OCI-LY7 (cell line): ENCODE measurements around the gene BLOC1S6. TPM values are rescaled to one million over a fixed set of nuclear protein-coding genes. Genes with fewer than 3 reads are reported as not detected.

Experiments used
- BruUV-seq: library from RNA; stranded (reverse); fragments of 400-500 nt; replicated peaks from 2 replicates; lab custom pipeline; 2021; lab: Mats Ljungman, UMichigan
- CTCF ChIA-PET: fragments of 300-600 bp; sonication (Branson Sonifier 250); formaldehyde crosslinking; loops from one replicate; lab custom pipeline; 2022; ENCODE audit warnings: antibody characterized with exemption; ENCODE audit not compliant: unreplicated experiment; lab: Charles Lee
- POLR2A ChIA-PET: fragments of 300-600 bp; sonication (Branson Sonifier 250); formaldehyde crosslinking; loops from one replicate; lab custom pipeline; 2022; ENCODE audit warnings: antibody characterized with exemption; lab: Charles Lee
- DNase-seq: peaks from one replicate; pipeline ENCODE4 v3.0.0-alpha.2; 2015; ENCODE audit warnings: low spot score
- H2AFZ ChIP-seq: fragments of 200-600 bp; sonication (generic), shearing (Covaris generic); 2 replicates; pipeline ENCODE4 v1.6.1; 2014; ENCODE audit warnings: mild to moderate bottlenecking, antibody characterized with exemption, low read length, moderate library complexity
- H3K27ac ChIP-seq: fragments of 200-600 bp; sonication (generic); 2 replicates; pipeline ENCODE4 v1.5.1; 2014; ENCODE audit warnings: mixed run types, low read depth, mild to moderate bottlenecking, moderate library complexity, low read length, inconsistent platforms; ENCODE audit not compliant: poor library complexity, severe bottlenecking
- H3K36me3 ChIP-seq: fragments of 200-600 bp; sonication (generic); 2 replicates; pipeline ENCODE4 v1.6.1; 2014; ENCODE audit warnings: mild to moderate bottlenecking, antibody characterized with exemption, low read length, moderate library complexity, mixed read lengths; ENCODE audit not compliant: insufficient read depth
- H3K4me1 ChIP-seq: fragments of 200-600 bp; sonication (generic); 2 replicates; pipeline ENCODE4 v1.5.1; 2014; ENCODE audit warnings: mild to moderate bottlenecking, low read length; ENCODE audit not compliant: insufficient read depth, poor library complexity, severe bottlenecking
- H3K4me2 ChIP-seq: fragments of 200-600 bp; sonication (generic); 2 replicates; pipeline ENCODE4 v1.6.1; 2014; ENCODE audit warnings: mild to moderate bottlenecking, low read length
- H3K4me3 ChIP-seq: fragments of 200-600 bp; sonication (generic); 2 replicates; pipeline ENCODE4 v1.5.1; 2014; ENCODE audit warnings: mild to moderate bottlenecking, low read depth, low read length; ENCODE audit not compliant: poor library complexity, severe bottlenecking
- H3K79me2 ChIP-seq: fragments of 200-600 bp; sonication (generic); 2 replicates; pipeline ENCODE4 v1.6.1; 2016; ENCODE audit warnings: low read depth, mild to moderate bottlenecking, low read length, moderate library complexity, mixed read lengths; ENCODE audit not compliant: insufficient read depth
- H3K9me2 ChIP-seq: fragments of 200-600 bp; sonication (generic); 2 replicates; pipeline ENCODE4 v1.6.1; 2016; ENCODE audit warnings: mild to moderate bottlenecking, low read length, mixed read lengths; ENCODE audit not compliant: insufficient read depth
- H3K9me3 ChIP-seq: fragments of 200-600 bp; sonication (generic); 2 replicates; pipeline ENCODE4 v1.6.1; 2014; ENCODE audit warnings: mild to moderate bottlenecking, mixed run types, low read length, mixed read lengths
- H4K20me1 ChIP-seq: fragments of 200-600 bp; sonication (generic); 2 replicates; pipeline ENCODE4 v1.6.1; 2014; ENCODE audit warnings: mild to moderate bottlenecking, antibody characterized with exemption, low read length, moderate library complexity, mixed read lengths; ENCODE audit not compliant: insufficient read depth
- EZH2phosphoT487 ChIP-seq: fragments of 200-600 bp; sonication (generic); IDR thresholded peaks from 2 replicates; pipeline ENCODE4 v1.6.1; 2018; ENCODE audit warnings: low read depth, borderline replicate concordance, mild to moderate bottlenecking, mixed run types, antibody characterized with exemption, low read length, moderate library complexity, mixed read lengths
- intact Hi-C: fragments of 100-400 bp; cut with micrococcal nuclease; formaldehyde crosslinking; loops from one replicate; pipeline ENCODE4 v1.10.0; 2022; ENCODE audit not compliant: unreplicated experiment
- total RNA-seq, 2 experiments: library from RNA; depleted of rRNA in 1 of 2; stranded (reverse); fragments of >200 nt in 1 of 2; shearing (Covaris generic) in 1 of 2; gene quantifications; 2 replicates each; pipeline ENCODE4 v1.2.3, GENCODE V29; 2014 to 2022
- TF ChIP-seq, protein P1 (sequence below): fragments of 200-600 bp; sonication (generic); conservative IDR thresholded peaks from 2 replicates; pipeline ENCODE4 v1.5.1; 2014; ENCODE audit warnings: mild to moderate bottlenecking, antibody characterized with exemption, low read length, moderate library complexity, mixed read lengths

BLOC1S6 gene
- total RNA-seq, 2 experiments from 2014 or later: 50.2 to 79.0 TPM

DNA sequence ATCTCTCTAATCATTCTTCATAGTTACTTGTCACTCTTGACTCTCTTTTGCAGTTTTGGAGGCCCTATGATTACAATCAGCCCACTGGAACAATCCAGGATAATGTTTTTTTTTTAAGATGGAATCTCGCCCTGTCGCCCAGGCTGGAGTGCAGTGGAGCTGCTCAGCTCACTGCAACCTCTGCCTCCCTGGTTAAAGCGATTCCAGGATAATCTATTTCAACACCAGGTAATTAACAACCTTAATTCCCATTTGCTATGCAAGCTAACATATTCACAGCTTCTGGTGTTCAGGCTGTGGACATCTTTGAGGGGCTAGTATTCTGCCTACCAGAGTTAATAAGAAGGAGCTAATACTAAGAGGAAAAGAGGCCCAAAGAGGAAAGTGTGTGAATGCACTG, 1.1 kb upstream of the BLOC1S6 start:
- BruUV-seq: no TSS peak
- Histone ChIP-seq H3K36me3 (no peaks in the 10 kb centered on the region), H3K9me2 (no peaks in the 10 kb centered on the region), H4K20me1 (peaks cover 11% of the 10 kb centered on the region), H3K79me2 (peaks cover 49% of the 10 kb centered on the region), H2AFZ (no peak overlapping the region; the same call in 1 of the 2 replicates), H3K4me3 (peak overlapping the region; percentile 96), H3K9me3 (no peaks in the 10 kb centered on the region), H3K4me1 (peaks cover 35% of the 10 kb centered on the region), H3K27ac (peak overlapping the region; percentile 78), H3K4me2 (peak overlapping the region; percentile 94)
- intact Hi-C loops: loop anchor here (2.0 to 5.0 kb wide), 2 partner anchors 63 to 384 kb away; partner anchors contain the start of gene SLC30A4
- ChIA-PET POLR2A (interaction anchor here (0.6 to 3.4 kb wide), 25 partner anchors 8 to 418 kb away, joined by 3 to 25 read pairs (median 4); a partner anchor contains a TSS), CTCF (interaction anchor here (0.9 to 1.2 kb wide), 3 partner anchors 12 to 128 kb away, joined by 3 read pairs; no protein-coding TSS in a partner anchor)
- DNase-seq: no peak
- TF ChIP-seq EZH2phosphoT487: no peak

DNA sequence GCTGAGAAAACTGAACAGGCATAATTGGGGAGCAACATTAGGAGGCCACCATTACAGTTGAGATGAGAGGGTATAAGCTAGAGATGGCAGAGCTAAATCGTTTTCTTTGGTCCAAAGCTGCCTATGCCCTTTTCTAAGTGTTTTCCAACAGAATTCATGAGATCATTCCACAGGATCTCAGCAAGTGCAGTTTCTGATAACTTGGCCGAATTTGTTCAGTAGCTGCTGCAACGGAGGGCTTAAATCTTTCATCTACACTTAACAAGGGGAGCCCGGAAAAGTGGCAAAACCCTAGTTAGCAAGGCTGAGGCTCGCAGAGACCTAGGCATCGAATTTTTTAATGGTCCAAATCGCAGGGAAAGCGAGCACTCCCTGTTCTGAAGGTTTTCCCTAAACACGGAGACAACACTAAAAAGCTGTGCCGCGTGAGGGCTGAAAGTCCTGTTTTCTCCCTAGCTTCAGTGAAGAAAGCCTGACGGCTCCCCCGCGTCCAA, 531 bp upstream of the BLOC1S6 start:
- Histone ChIP-seq H3K79me2 (peaks cover 55% of the 10 kb centered on the region), H3K4me3 (peak overlapping the region; percentile 96)
- intact Hi-C loops: loop anchor here (1.0 to 5.0 kb wide), 3 partner anchors 64 to 384 kb away; partner anchors contain the start of gene SLC30A4

GRCh38 chr15:45587863-45588170, 638 bp downstream of the BLOC1S6 start:
- DNase-seq: no peak
- peak overlapping the region; percentile 71; the same call in 1 of the 2 replicates for H2AFZ ChIP-seq
- no peaks in the 10 kb centered on the region for H3K9me2 ChIP-seq
- H3K4me3 ChIP-seq: peak overlapping the region; percentile 96
- CTCF ChIA-PET: interaction anchor here (0.9 to 1.5 kb wide), 3 partner anchors 35 to 424 kb away, joined by 3 read pairs; a partner anchor contains a TSS
- TSS peak; percentile 78 for BruUV-seq
- H3K27ac ChIP-seq: peak overlapping the region; percentile 78
- TF ChIP-seq EZH2phosphoT487: no peak
- TF ChIP-seq, protein P1, sequence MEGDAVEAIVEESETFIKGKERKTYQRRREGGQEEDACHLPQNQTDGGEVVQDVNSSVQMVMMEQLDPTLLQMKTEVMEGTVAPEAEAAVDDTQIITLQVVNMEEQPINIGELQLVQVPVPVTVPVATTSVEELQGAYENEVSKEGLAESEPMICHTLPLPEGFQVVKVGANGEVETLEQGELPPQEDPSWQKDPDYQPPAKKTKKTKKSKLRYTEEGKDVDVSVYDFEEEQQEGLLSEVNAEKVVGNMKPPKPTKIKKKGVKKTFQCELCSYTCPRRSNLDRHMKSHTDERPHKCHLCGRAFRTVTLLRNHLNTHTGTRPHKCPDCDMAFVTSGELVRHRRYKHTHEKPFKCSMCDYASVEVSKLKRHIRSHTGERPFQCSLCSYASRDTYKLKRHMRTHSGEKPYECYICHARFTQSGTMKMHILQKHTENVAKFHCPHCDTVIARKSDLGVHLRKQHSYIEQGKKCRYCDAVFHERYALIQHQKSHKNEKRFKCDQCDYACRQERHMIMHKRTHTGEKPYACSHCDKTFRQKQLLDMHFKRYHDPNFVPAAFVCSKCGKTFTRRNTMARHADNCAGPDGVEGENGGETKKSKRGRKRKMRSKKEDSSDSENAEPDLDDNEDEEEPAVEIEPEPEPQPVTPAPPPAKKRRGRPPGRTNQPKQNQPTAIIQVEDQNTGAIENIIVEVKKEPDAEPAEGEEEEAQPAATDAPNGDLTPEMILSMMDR: no peak
- peaks cover 66% of the 10 kb centered on the region for H3K79me2 ChIP-seq
- H3K9me3 ChIP-seq: peaks cover 7% of the 10 kb centered on the region; the same call in 1 of the 2 replicates
- peak overlapping the region; percentile 94 for H3K4me2 ChIP-seq
- peaks cover 44% of the 10 kb centered on the region for H3K4me1 ChIP-seq
- POLR2A ChIA-PET: interaction anchor here (0.6 to 3.4 kb wide), 11 partner anchors 9 to 387 kb away, joined by 3 to 25 read pairs (median 5); a partner anchor contains a TSS
- H4K20me1 ChIP-seq: peaks cover 11% of the 10 kb centered on the region
- peaks cover 15% of the 10 kb centered on the region for H3K36me3 ChIP-seq
- intact Hi-C loops: loop anchor here (1.0 to 5.0 kb wide), 4 partner anchors 19 to 386 kb away; partner anchors contain the start of gene SLC30A4

More for the DNA sequence above, 531 bp upstream of the BLOC1S6 start:
- BruUV-seq: TSS peak; percentile 95
- peak overlapping the region; percentile 71; the same call in 1 of the 2 replicates for H2AFZ ChIP-seq
- peaks cover 40% of the 10 kb centered on the region for H3K4me1 ChIP-seq
- CTCF ChIA-PET: interaction anchor here (0.8 to 1.2 kb wide), 3 partner anchors 17 to 129 kb away, joined by 3 to 4 read pairs (median 3); no protein-coding TSS in a partner anchor
- peak overlapping the region; percentile 94 for H3K4me2 ChIP-seq
- TF ChIP-seq, protein P1: no peak
- no peak for TF ChIP-seq EZH2phosphoT487
- DNase-seq: no peak
- H4K20me1 ChIP-seq: peaks cover 11% of the 10 kb centered on the region
- POLR2A ChIA-PET: interaction anchor here (0.6 to 3.4 kb wide), 31 partner anchors 9 to 418 kb away, joined by 3 to 25 read pairs (median 4); a partner anchor contains a TSS
- no peaks in the 10 kb centered on the region for H3K9me2 ChIP-seq
- peaks cover 3% of the 10 kb centered on the region for H3K36me3 ChIP-seq
- peak overlapping the region; percentile 78 for H3K27ac ChIP-seq
- no peaks in the 10 kb centered on the region for H3K9me3 ChIP-seq
